GM11168 (cell line): ENCODE results near the gene LIMS2.

Experiments used
- in situ Hi-C: fragments of 300-500 bp; cut with MboI; formaldehyde crosslinking; loops from one replicate; pipeline ENCODE4 v1.12.0; 2022; ENCODE audit warnings: low sequenced_read_pairs; ENCODE audit not compliant: unreplicated experiment

The LIMS2 gene

DNA sequence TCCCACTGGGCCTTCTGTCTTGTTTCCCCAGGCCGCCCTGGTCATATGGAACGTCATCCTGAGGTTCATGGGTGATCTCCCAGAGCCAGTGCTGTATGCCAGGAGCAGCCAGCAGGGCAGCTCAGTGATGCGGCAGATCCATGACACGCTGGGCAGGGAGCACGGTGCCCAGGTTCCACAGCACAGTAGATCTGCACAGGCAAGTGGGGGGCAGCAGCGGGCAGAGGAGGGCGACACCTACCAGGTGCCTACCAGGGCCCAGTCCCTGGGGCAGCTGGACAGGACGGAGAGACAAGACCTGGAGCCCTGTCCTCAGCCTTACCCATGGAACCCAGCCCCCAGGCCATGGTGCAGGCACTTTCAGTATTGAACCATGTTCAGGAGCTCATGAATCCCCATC lies 65.5 kb downstream of the LIMS2 start:
- in situ Hi-C loops: no loop called here

DNA sequence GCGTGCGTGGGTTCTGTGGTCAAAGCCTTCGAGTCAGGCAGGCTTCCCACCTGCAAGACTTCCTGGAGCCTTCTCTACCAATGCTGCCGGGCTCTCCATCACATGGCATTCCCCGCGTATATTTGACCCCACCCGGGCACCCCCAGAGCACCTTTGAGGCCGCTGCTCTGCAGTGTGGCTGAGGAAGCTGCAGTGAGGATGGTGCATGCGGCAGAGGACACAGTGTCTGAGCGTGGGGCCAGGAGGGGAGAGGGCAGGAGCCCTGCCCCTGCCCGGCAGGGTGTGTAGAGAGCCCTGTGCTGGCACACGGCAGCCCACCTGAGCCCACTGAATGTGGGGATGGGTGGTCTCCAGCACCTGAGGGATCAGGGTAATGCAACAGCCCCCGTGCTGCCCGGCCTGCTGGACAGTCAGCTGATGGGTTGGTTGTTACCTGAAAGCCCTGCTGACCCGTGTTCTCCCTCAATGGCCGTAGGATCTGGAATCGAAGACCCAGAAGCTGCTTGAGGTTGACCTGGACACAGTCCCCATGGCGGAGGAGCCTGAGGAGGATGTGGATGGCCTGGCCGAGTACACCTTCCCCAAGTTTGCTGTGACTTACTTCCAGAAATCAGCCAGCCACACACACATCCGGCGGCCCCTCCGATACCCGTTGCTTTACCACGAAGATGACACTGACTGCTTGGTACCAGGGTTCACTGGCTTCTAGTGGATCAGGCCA lies 66.1 kb downstream of the LIMS2 start:
- in situ Hi-C loops: no loop called here

DNA sequence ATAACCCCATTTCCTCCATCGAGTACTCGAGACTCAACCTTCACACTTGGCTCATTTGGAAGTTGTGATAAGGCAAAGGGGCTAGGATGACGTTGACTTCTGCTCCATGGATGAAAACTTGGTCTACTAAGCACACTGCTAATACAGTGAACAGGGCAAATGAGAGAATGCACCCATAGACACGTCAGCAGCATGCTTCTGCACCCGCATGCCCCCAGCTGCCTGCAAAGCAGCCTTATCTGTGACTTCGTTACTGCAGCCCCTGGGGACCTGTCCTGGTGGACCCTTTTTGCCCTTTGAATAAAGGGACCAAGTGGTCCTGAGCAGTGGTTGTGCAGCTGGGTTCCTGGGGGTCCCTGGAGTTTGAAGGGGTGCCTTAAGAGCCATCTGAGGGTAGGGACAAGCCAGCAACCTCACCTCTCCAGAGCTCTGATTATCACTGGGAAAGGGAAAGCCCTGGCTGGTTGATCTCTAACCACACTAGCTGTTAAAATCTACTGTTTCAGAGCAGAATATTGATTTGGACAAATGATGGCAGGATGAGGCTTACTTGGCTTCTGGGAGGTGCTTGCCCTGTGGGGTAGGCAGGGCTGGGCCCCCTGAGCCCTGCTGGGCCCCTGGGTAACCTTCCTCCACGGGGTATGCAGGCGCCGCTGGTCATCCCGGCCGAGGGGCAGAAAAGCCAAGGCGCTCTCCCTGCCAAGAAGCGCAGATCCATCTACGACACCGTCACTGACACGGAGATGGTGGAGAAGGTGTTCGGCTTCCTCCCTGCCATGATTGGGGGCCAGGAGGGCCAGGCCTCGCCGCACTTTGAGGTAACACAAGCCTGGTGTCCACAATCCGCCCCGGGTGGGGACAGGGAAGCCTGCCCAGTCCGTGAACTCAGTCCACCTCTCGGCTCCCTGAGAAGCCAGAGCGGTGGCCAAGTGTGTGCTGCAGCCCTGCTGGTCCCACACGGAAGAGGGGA lies 67.0 kb downstream of the LIMS2 start:
- in situ Hi-C loops: no loop called here

DNA sequence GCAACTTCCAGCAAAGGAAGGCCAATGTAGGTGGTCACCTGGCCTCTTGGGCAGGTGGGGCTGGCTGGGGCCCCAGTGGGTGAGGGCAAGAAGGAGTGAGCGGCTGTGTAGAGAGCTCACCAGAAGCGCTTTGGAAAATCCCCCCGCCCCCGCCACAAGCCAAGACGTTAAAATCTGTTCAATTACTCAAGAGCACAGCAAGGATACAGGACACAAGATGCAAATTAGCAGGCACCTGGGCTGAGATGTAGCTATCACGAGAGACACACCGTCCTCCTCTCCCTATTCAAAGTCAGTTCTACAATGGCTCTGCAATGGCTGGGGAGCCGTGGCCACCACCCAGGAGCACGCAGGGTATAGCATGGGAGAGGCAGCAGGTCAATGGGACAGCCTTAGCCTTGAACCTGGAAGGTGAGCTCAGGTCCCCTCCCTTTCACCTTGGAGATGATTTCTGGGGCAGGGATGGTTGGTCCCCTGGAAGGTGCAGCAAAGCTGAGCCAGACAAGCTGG lies 67.9 kb downstream of the LIMS2 start:
- in situ Hi-C loops: no loop called here

DNA sequence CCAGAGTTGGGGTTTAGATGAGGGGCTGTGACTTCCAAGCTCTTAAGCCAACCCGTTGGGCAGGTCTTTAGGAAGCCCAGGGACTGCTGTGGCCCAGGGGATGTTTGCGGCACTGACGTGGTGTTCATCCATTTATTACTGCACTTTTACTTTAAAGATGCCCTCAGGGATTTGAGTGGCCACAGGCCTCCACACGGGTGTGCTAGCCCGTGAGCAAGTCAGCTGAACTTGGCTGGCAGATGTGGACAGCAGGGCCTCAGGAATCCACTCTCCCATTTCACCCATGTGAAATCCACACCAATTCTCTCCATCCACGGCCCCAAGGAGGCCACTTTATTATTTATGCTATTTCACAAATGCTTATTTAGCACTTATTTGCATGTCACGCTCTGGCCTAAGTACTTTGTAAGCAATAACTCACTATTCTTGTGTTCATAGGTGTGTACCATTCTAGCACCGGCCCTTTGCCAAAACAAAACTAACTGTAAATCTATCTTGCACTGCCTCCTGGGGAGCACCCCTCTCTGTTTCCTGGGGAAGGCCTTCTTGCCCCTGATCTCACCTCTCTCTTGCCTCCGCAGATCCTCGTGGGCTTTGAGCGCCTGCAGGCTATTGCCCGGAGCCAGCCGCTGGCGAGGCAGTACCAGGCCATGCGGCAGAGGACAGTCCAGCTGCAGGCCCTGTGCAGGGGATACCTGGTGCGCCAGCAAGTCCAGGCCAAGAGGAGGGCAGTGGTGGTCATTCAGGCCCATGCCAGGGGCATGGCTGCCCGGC lies 68.5 kb downstream of the LIMS2 start:
- in situ Hi-C loops: no loop called here

DNA sequence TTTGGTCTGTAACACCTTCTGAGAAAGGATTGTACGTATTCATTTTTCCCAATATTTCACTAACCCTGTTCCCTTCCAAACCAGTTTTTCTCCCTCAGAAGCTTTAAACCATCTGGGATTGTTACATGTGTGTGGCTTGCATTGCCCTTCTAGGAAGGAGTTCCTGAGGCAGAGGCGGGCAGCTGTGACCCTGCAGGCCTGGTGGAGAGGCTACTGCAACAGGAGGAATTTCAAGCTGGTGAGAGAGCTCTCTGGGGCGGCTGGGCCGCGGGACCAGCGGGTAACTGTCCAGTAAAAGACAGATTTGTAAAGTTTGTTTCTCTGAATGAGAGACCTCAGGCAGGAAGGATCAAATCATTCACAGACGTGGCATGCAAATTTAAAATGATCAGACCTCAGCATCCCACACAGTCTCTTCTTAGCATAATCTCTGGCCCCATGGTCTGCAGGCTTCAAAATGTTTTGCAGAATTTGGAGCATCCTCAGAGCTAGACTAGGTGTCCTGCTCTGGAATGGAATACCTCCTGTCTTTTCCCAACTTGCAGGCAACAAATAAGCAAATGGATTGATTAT lies 69.6 kb downstream of the LIMS2 start:
- in situ Hi-C loops: no loop called here

DNA sequence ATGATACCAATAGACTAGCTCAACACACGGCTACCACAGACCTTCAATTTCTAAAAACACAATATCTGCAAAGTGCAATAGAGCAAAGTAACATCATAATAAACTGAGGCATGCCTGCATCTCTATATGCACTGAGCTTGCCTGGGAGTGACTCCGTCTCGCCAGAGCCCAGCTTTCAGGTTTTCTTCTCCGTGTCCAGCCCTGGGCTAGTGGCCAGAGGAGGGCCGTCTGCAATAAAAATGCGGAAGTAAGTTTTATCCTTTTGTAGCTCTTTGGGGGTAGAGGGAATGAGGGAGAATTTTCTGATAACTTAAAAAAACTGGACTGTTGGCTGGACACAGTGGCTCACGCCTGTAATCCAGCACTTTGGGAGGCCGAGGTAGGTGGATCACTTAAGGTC lies 70.3 kb downstream of the LIMS2 start:
- in situ Hi-C loops: no loop called here

DNA sequence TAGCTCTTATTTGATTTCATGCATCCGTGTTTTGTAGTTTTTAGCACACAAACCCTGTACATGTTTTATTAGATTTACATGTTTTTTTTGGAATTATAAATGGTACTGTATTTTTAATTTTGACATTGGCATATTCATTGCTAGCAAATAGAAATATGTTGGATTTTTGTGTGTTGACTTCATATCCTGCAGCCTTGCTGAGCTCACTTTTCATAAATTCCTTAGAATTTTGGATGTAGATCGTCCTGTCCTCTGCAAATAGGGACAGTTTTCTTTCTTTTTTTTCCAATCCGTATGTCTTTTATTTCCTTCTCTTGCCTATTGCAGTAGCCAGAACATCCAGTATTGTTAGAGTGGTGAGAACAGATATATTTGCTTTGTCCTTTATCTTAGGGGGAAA lies 76.1 kb downstream of the LIMS2 start:
- in situ Hi-C loops: no loop called here

DNA sequence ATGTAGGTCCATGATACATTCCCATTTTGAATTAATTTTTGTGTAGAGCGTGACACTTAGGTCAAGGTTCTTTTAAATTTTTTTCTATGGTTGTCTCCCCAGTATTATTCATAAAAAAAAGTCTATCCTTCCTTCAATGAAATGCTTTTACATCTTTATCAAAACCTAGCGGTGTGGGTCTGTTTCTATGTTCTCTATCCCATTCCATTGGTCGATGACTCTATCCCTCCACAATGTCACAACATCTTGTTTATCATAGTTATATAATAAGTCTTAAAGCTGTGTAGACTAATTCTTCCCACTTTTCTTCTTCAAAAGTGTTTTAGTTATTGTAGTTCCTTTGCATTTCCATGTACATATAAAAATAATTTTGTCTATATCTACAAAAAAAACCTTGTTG lies 76.6 kb downstream of the LIMS2 start:
- in situ Hi-C loops: no loop called here

DNA sequence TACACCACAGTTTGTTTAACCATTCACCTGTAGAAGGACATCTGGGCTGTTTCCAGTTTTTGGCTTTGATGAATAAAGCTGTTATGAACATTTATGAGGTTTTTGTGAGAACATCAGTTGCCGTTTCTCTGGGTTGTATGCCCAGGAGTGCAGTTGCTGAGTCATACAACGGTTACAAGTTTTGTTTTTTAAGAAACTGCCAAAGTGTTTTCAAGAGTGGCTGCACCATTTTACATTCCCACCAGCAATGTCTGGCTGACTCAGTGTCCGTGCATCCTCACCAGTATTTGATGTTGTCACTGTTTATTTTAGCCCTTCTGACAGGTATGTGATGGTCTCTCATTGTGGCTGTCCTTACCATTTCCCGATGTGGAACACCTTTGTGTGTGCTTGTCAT lies 77.3 kb downstream of the LIMS2 start:
- in situ Hi-C loops: no loop called here

DNA sequence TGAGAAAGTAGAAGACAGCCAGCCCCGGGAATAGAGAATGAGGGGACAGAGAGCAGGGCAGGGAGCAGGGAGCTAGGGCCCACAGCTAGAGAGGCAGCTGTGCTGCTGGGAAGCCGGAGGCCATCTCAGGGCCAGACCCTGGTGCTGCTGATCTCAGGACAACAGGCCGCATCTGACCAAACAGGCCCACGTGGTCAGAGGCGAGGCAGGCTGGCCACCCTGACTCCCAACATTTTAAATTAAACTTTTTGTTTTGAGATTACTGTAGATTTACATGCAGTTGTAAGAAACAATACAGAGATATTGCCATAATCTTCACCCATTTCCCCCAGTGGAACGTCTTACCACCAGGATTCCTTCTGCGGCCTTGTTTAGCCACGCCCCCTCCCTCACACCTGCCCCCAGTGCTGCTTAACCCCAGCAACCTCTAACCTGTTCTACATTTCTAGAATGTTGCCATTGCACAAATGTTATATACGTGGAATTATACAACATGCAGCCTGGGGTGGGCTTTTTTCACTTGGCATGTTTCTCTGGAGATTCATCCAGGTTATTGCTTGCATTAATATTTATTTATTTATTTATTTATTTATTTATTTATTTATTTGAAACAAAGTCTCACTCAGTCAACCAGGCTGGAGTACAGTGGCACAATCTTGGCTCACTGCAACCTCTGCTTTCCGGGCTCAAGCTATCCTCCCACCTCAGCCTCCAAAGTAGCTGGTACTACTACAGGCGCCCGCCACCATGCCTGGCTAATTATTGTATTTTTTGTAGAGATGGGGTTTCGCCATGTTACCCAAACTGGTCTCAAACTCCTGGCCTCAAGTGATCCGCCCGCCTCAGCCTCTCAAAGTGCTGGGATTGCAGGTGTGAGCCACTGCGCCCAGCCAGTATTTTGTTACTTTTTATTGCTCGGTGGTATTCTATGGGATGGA lies 78.0 kb downstream of the LIMS2 start:
- in situ Hi-C loops: no loop called here

DNA sequence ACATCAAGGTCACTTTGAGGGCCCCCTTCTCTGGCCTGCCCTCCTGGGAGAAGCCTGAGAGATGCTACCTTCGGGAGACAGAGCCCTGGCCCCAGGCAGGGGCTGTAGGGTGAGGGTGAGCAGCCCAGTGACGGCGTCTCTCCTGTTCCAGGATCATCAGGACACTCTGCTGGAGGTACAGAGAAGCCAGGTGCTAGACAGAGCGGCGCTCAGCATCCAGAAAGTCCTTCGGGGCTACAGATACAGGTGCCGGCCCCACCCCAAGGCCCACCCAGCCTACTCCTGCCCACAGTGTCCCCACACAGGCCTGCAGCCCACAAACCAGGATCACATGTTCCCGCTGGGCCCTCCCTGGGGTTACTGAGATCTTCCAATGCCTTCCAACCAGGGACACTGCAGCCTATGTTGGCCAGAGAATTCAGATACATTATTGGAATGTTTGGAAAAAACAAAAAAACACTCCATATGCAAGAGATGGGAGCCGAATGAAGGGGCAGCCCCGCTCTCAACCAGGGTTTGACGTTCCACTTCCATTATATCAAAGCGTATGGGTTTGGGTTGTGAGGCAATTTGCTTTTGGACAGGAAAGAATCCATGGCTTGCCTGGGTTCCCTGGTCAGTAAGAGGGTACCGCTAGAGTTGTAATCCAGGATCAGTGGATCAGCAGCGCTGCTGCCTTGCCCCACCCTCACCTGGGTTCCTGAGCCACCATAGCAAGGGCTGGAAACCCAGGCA lies 78.9 kb downstream of the LIMS2 start:
- in situ Hi-C loops: no loop called here

DNA sequence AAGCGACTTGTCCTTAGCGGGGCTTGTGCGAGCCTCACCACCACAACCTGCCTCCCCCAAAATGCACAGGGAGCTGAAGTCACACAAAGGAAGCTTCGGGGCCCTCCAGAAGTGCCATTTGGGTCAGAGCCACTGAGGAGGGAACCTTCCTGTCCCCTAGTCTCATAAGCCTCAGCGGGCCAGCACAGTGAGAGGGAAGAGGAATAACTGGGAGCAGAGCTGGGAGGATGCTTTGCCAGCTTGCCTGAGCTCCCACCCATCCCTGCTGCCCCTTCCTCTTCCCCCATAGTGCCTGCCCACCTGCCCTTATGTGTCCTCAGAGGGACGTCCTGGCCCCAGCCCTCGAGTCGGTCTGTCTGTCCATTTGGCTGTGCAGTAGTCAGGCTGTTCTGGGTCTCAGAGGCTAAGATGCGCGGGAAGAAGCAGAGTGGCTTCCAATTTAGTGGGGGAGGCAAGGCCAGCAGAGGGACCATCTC lies 81.2 kb downstream of the LIMS2 start:
- in situ Hi-C loops: no loop called here

DNA sequence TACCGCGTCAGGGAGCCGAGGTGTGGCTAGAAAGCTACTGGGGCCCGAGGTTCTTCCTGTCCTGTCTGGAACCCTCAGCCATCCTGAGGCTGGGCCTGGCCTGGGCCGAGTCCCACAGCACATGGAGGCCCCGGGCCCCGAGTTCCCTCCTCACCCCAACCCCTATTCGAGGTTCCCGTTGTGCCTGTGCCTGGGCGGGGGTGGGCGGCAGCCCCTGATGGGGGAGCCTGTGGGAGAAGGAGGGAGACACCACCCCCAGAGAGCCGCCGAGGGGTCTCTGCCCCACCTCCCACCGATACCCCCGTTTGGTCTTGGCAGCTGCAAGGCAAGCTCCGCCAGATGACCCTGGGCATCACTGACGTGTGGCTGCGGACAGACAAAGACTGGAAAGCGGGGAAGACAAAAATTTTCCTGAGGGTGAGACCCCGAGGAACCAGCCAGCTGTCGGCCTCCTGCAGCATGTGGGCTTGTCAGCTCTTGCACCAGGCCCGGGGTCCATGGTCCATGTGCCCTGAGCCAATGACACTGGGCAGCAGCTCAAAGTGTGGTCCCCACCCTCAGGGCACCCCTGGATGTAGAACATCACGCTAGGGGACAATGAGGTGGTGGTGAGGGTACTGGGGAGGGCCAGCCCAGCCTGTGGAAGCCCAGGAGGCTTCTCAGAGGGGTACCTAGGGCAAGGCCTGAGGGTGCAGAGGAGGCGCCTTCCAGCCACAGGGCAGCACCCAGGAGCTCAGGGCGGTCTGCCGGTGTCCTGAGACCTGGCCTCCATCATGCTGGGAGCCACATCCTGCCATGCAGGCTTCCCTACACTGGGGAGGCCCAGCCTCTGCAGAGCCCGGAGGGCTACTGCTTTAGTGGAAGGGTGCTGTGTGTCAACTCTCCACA lies 81.9 kb downstream of the LIMS2 start:
- in situ Hi-C loops: no loop called here

DNA sequence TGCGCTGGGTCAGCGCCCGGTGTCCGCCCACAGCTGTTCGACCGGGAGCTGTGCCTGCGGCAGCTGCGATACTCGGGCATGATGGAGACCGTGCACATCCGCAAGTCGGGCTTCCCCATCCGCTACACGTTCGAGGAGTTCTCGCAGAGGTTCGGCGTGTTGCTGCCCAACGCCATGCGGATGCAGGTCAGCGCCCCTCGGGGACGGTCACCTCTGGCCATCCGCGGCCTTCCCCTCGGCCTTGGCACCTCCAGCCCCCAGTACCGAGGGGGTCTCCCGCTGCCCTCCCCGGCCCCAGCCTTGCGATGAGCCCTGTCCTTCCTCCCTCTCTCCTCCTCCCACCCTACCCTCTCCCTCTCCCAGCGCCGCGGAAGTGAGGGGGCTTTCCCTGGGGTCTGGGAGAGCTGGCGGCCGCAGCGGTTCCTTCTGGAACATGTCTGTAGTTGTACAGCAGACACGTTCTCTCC lies 82.5 kb downstream of the LIMS2 start:
- in situ Hi-C loops: no loop called here

DNA sequence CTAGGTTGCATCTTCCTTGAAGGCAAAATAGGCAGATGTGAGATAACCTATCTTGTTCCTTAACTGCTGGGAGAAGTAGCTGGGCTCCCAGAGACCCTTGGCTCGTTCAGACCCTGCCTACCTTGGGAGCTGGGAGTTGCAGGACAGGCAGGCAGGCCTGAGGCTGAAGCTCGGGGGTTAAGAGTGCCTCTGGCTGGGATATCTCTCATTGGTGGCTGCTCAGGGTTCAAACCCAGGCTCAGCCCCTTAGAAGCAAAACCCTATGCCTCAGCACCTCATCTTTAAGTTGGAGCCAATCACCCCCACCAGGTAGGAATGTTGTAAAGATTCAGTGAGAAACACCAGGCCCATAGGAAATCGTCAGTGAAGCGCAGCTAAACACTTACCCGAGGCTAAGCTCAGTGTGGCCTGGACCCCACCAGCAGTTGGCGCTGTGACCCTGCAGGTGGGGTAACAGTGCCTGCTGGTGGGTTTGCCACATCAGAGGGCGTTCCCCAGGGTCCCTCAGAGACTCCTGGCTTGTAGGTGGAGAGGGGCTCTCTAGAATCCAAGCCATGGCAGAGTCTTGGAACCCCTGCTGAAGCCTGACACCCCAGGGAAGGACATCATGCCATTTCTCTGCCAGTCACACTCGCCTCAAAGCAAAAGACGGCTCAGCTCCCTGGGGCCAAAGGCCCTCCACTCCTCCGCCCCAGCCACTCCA lies 84.0 kb downstream of the LIMS2 start:
- in situ Hi-C loops: no loop called here
